ENCODE results near the gene ACOT12. TPM values are rescaled to one million over a fixed set of nuclear protein-coding genes. Genes with fewer than 3 reads are reported as not detected.

The ACOT12 gene
- total and polyA plus RNA-seq, 8 donors = not detected

DNA sequence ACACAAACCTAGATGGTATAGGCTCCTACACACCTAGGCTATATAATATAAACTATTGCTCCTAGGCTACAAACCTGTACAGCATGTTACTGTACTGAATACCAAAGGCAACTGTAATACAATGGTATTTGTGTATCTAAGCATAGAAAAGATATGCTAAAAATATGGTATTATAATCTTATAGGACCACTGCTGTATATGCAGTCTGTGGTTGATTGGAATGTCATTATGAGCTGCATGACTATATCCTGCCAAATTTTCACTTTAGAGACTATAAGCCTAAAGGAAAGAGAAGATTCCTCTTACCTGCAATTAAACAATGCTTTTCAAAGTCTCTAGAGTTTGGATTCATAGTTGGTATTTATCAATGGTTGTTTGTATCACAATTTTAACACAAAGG is 24.7 kb upstream of the ACOT12 start:
- DNase-seq = no peak
- intact Hi-C loops (cut with DNase I; ENCODE audit: low total_unique reads) = no loop called here
- H3K9me3 ChIP-seq = no peaks in the 10 kb centered on the region
- H3K4me1 ChIP-seq = peaks cover 0 to 5% (median 0%) of the 10 kb centered on the region in 4 donors
- H3K27ac ChIP-seq = no peak overlapping the region
- H3K27me3 ChIP-seq = no peaks in the 10 kb centered on the region
- TF ChIP-seq POLR2AphosphoS5 (IDR thresholded peaks at IDR 0.05) (no peak), EP300 (IDR thresholded peaks at IDR 0.05) (no peak), POLR2A (IDR thresholded peaks at IDR 0.05) (no peak)
- TF ChIP-seq, protein P1, sequence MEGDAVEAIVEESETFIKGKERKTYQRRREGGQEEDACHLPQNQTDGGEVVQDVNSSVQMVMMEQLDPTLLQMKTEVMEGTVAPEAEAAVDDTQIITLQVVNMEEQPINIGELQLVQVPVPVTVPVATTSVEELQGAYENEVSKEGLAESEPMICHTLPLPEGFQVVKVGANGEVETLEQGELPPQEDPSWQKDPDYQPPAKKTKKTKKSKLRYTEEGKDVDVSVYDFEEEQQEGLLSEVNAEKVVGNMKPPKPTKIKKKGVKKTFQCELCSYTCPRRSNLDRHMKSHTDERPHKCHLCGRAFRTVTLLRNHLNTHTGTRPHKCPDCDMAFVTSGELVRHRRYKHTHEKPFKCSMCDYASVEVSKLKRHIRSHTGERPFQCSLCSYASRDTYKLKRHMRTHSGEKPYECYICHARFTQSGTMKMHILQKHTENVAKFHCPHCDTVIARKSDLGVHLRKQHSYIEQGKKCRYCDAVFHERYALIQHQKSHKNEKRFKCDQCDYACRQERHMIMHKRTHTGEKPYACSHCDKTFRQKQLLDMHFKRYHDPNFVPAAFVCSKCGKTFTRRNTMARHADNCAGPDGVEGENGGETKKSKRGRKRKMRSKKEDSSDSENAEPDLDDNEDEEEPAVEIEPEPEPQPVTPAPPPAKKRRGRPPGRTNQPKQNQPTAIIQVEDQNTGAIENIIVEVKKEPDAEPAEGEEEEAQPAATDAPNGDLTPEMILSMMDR (IDR thresholded peaks at IDR 0.05) = no peak
- H3K4me3 ChIP-seq = no peak overlapping the region
- H3K36me3 ChIP-seq = peaks cover 3 to 30% (median 5%) of the 10 kb centered on the region in 4 donors

DNA sequence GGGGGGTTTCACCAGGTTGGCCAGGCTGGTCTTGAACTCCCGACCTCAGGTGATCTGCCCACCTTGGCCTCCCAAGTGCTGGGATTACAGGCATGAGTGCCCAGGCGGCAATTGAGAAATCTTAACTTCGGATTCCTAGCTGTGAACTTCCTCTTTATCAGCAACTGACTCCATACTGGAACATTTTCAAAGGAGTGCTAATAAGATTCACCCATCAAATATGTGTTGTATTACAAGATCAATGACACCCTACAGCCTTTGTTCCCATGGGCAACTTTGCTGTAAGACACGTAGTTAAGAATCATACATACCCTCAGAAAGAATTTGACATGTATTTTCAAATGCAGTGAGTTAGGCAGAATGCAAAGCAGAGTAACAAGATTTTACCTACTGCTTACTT is 23.1 kb upstream of the ACOT12 start:
- Histone ChIP-seq H3K9me3 (no peaks in the 10 kb centered on the region), H3K27ac (no peak overlapping the region), H3K36me3 (peaks cover 3 to 30% (median 5%) of the 10 kb centered on the region in 4 donors), H3K4me3 (no peak overlapping the region), H3K4me1 (peaks cover 0 to 2% (median 0%) of the 10 kb centered on the region in 4 donors), H3K27me3 (no peaks in the 10 kb centered on the region)
- intact Hi-C loops (cut with DNase I; ENCODE audit: low total_unique reads) = no loop called here
- 86 to 91% (median 88%) methylated on average over 4 of the region's 4 CpGs for WGBS, 5 donors
- no peak for DNase-seq
- TF ChIP-seq EP300 (IDR thresholded peaks at IDR 0.05) = no peak
- TF ChIP-seq POLR2A (IDR thresholded peaks at IDR 0.05) = no peak
- TF ChIP-seq, protein P1 (IDR thresholded peaks at IDR 0.05) = no peak
- TF ChIP-seq POLR2AphosphoS5 (IDR thresholded peaks at IDR 0.05) = no peak

DNA sequence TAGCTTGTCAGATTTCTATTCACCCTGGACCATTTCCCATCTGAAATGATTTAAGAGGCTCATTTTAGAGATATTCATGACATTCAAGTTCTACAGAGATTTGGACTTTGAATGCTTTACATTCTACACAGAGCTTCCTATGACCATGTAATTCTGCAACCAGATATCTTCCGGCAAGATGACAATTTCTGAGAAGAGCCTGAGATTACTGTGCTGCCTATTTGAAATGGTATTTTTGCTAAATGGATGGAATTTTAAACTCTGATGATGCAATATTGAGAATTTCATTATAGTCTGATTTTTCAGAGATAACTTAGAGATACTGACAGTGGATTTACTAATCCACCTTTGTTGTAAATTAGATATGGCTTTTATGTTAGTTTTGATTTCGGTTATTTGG is 16.0 kb upstream of the ACOT12 start:
- intact Hi-C loops (cut with DNase I; ENCODE audit: low total_unique reads) = no loop called here
- TF ChIP-seq POLR2AphosphoS5 (IDR thresholded peaks at IDR 0.05) (no peak), POLR2A (IDR thresholded peaks at IDR 0.05) (no peak), EP300 (IDR thresholded peaks at IDR 0.05) (no peak)
- TF ChIP-seq, protein P1 (IDR thresholded peaks at IDR 0.05) = no peak

DNA sequence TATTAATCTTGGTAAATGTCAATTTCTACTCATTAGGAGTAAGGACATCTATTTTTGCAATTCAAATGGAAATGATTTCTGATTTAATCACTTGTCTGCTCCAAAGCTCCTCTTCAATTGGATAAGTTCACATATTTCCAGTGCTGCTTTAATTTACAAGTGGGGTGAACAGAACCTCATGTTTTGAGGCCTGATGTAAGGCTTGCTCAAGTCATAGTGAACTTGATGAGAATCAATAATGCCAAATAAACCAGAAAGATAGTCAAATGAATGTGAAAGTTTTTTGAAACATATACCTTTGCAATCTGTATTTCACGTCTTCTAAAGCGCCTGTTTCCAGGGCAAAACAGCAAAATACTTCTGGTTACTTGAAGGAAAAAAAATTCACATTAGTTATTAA is 15.4 kb upstream of the ACOT12 start:
- H3K36me3 ChIP-seq = no peaks in the 10 kb centered on the region
- WGBS, 5 donors = 89 to 97% (median 95%) methylated on average over 2 of the region's 2 CpGs
- TF ChIP-seq EP300 (IDR thresholded peaks at IDR 0.05) = no peak
- no peak for TF ChIP-seq POLR2AphosphoS5 (IDR thresholded peaks at IDR 0.05)
- TF ChIP-seq, protein P1 (IDR thresholded peaks at IDR 0.05) = no peak
- TF ChIP-seq POLR2A (IDR thresholded peaks at IDR 0.05) = no peak
- DNase-seq = no peak
- H3K27ac ChIP-seq = no peak overlapping the region
- intact Hi-C loops (cut with DNase I; ENCODE audit: low total_unique reads) = no loop called here
- H3K4me1 ChIP-seq = no peaks in the 10 kb centered on the region
- no peaks in the 10 kb centered on the region for H3K27me3 ChIP-seq
- no peaks in the 10 kb centered on the region for H3K9me3 ChIP-seq
- H3K4me3 ChIP-seq = no peak overlapping the region

More for the DNA sequence above, 16.0 kb upstream of the ACOT12 start:
- no peak overlapping the region for H3K27ac ChIP-seq
- H3K36me3 ChIP-seq = no peaks in the 10 kb centered on the region
- WGBS, 5 donors = 86 to 96% (median 92%) methylated on average over 2 of the region's 2 CpGs
- no peaks in the 10 kb centered on the region for H3K27me3 ChIP-seq
- H3K9me3 ChIP-seq = no peaks in the 10 kb centered on the region
- H3K4me3 ChIP-seq = no peak overlapping the region
- H3K4me1 ChIP-seq = no peaks in the 10 kb centered on the region
- DNase-seq = no peak
